GM20000 (cell line): ENCODE results near the gene MAP3K14.

Experiments
- DNase-seq: peaks from one replicate; pipeline ENCODE4 v3.0.0; 2012; ENCODE audit warnings: low spot score
- TF ChIP-seq, protein P1 (sequence below): IDR thresholded peaks from 2 replicates; pipeline ENCODE4 v1.5.1; 2012; ENCODE audit warnings: mild to moderate bottlenecking, control low read depth; ENCODE audit errors: extremely low read depth, missing control alignments

Gene MAP3K14

DNA sequence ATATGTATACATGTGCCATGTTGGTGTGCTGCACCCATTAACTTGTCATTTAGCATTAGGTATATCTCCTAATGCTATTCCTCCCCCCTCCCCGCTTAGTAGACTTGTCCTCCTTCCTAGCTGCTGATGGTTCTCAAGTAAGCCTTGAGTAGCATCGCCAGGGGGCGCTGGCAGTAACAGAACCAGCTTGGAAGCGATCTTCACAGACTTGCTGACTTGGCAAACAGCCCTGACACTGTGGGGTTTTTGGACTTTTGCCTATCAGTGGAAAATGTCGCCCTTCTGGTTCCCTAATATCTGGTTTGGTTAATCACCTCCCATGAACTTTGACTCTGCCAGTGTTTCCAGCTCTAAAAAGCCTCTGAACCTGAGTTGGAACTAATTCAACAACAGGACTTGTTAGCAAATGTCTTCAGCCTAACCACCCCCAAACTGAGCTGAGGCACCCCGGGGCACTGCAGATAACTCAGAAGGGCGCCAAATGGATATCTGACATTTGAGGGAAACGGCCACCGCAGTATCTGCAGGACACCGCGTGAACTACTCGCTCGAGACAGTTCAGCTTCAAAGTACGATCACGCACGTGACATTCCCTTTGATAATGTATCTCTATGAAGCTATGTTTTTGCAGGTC, 39.5 kb downstream of the MAP3K14 start:
- TF ChIP-seq, protein P1, sequence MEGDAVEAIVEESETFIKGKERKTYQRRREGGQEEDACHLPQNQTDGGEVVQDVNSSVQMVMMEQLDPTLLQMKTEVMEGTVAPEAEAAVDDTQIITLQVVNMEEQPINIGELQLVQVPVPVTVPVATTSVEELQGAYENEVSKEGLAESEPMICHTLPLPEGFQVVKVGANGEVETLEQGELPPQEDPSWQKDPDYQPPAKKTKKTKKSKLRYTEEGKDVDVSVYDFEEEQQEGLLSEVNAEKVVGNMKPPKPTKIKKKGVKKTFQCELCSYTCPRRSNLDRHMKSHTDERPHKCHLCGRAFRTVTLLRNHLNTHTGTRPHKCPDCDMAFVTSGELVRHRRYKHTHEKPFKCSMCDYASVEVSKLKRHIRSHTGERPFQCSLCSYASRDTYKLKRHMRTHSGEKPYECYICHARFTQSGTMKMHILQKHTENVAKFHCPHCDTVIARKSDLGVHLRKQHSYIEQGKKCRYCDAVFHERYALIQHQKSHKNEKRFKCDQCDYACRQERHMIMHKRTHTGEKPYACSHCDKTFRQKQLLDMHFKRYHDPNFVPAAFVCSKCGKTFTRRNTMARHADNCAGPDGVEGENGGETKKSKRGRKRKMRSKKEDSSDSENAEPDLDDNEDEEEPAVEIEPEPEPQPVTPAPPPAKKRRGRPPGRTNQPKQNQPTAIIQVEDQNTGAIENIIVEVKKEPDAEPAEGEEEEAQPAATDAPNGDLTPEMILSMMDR: peak; percentile 93
- peak; percentile 85 for DNase-seq

DNA sequence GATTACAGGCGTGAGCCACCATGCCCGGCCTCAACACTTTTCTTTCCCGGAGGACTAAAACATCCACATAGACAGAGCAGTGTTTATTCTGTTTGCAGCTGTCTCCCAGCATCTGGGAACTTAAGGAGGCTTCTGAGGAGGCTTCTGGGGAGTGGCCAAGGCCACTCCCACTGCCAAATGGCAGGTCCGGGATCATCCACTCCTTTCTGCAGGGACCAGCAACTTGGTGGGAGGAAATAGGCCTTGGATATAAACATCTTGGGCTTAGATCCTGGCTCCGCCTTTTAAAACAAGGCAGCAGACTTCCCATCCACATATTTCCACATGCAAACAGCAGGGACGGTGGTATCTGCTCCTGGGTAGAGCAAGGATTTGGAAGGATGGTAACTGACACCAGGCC, 40.8 kb downstream of the MAP3K14 start:
- DNase-seq: no peak
- TF ChIP-seq, protein P1: no peak

DNA sequence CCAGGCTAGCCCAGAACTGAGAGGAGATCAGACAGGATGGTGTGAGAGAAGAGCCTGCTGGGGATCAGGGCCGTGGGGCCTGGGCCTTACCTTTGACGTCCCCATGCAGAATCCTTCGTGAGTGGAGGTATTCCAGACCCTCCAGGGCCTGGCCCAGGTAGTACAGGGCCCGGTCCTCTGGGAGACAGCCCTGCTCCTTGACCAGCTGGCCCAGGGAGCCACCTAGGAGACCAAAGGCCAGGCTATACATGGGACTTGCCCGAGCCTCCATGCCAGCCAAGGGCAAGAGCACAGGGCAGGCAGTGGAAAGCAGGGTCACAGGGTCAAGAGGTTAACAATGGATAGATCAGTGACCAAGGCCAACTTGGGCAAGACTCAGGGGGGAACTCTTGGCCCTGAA, 42.8 kb downstream of the MAP3K14 start:
- DNase-seq: no peak
- TF ChIP-seq, protein P1: no peak

DNA sequence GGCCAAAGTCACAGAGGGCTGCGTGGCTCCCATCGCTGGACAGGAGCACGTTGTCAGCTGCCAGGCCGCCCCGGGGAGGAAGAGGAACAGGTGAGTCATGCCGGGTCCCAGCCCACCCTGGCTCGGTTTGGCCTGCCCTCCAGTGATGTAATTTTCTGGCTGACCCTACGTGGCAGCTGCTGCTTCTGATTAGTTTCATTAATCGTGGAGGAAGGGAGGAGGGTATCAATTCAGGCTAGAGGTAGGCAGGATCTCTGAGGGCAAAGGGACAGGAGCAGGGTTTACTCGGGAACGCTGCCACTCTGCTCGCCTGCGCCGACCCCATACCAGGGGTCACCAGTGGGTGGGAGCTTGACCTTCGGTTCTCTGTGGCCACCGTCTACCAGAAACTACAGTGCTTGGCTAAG, 43.3 kb downstream of the MAP3K14 start:
- DNase-seq: no peak
- TF ChIP-seq, protein P1: no peak

DNA sequence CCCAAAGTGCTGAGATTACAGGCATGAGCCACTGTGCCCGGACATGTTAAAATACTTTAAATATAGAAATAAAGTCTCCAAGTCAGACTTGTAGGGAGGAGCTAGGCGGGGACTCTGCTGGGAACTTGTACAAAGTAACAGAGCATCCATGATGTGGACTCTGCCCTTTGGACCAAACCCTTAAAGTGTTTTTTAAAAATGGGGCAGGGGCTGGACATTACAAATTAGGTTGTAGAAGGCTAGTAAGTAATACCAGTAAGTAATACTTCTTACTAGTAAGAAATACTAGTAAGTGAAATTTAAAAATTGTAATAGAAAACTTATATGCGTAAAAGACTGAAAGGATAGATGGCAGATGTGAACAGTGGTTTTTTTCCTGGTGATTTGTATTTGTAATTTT, 45.2 kb downstream of the MAP3K14 start:
- TF ChIP-seq, protein P1: no peak
- DNase-seq: no peak

DNA sequence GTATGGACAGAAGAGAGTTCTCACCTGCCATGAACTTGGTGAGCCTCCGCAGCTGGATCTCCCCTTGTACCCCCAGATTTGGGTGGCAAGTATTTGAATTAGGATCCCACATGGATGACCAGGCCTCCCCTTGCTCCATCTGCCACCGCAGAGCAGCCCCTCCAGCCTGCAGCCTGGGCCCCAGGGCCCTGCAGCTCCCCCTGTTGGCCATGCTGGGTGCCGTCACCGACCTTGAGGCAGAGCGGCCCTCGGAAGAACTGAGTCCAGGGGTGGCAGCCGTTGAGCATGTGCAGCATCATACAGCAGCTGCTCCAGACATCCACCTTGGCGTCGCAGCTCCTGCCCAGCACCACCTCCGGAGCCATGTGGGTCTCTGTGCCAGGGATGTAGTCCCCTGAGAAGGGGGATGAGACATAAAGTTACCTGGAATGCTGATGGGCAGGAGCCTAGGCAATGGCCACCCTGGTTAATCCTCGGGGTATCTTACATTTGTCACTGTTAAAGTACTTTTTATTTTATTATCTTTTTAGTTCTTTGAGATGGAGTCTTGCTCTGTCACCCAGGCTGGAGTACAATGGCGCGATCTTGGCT, 45.9 kb downstream of the MAP3K14 start:
- TF ChIP-seq, protein P1: peak; percentile 27
- no peak for DNase-seq

DNA sequence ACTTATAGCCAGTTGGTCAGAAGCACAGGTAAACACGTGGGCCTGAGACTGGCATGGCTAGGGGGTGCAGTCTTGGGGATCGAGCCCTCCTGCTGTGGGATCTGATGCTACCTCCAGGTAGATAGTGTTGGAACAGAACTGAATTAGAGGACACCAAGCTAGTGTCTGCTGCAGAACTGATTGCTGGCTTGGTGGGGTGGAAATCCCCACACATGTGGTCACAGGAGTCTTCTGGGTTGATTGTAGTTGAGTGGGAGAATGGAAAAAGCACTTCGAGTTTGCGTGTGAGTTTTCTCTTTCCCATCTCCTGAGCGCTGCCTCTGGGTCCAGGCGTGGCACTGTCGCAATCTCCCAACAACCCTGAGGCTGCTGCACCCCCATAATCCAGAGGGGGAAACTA, 46.9 kb downstream of the MAP3K14 start:
- TF ChIP-seq, protein P1: no peak
- DNase-seq: no peak
